ENCODE results near the gene TLDC2. TPM values are rescaled to one million over a fixed set of nuclear protein-coding genes. Genes with fewer than 3 reads are reported as not detected.

Gene TLDC2
- total RNA-seq (under 1 TPM in 2 of 9 donors, not detected in 7; 0.29 to 0.33 TPM), polyA plus RNA-seq (under 1 TPM in 2 of 3 donors, not detected in 1; 0.10 to 0.22 TPM)
- long read RNA-seq, donor 1, partial matches to known transcripts, result 0 of 5 reads
- long read RNA-seq, donor 1, other reads (novel, unspliced or antisense), result 5 of 5 reads
- long read RNA-seq, donor 2, result 0 reads
- long read RNA-seq, donor 3, partial matches to known transcripts, result 64 of 64 reads
- long read RNA-seq, donor 3, other reads (novel, unspliced or antisense), result 0 of 64 reads
- long read RNA-seq, donor 4, result 0 reads
- long read RNA-seq, donor 5, result 0 reads
- long read RNA-seq, donor 6, partial matches to known transcripts, result 0 of 1 reads
- long read RNA-seq, donor 6, other reads (novel, unspliced or antisense), result 1 of 1 reads
- long read RNA-seq, donor 7, result 0 reads
- long read RNA-seq, donor 8, partial matches to known transcripts, result 7 of 7 reads
- long read RNA-seq, donor 8, other reads (novel, unspliced or antisense), result 0 of 7 reads
- long read RNA-seq, donor 9, result 0 reads
- long read RNA-seq, donor 10, result 0 reads

GRCh38 chr20:36875702-36876472 lies at the start of gene TLDC2:
Gene TLDC2, plus strand, starts transcription at chr20:36876138. Its CDS starts 37 bp downstream, at chr20:36876175.
- no peak for TF ChIP-seq POLR2A (IDR thresholded peaks at IDR 0.05)
- no peak for TF ChIP-seq CTCF (IDR thresholded peaks at IDR 0.05)
- Histone ChIP-seq H3K4me1 (replicated peaks in 1 of 2) (no peaks in the 10 kb centered on the region), H3K27me3 (no peaks in the 10 kb centered on the region), H3K27ac (no peak within 1 kb of the TSS), H3K4me3 (no peak within 1 kb of the TSS), H3K36me3 (replicated peaks in 1 of 2) (no peaks in the 10 kb centered on the region), H3K9me3 (replicated peaks in 1 of 3) (no peaks in the 10 kb centered on the region)
- 83 to 88% (median 86%) methylated on average over 10 to 14 of the region's 14 CpGs for WGBS, 4 donors
- no peak for DNase-seq
- intact Hi-C loops (cut with DNase I), result no loop called here

- intact Hi-C loops (cut with DNase I), result no loop called here
- TF ChIP-seq POLR2A (IDR thresholded peaks at IDR 0.05) (no peak), CTCF (IDR thresholded peaks at IDR 0.05) (no peak)
- WGBS, 4 donors, result 88 to 94% (median 92%) methylated on average over 7 of the region's 7 CpGs
- peaks cover 0 to 50% of the 10 kb centered on the region in 2 donors for H3K36me3 ChIP-seq (replicated peaks in 1 of 2)
- H3K27ac ChIP-seq, result no peak overlapping the region
- H3K9me3 ChIP-seq (replicated peaks in 1 of 3), result no peaks in the 10 kb centered on the region
- H3K4me3 ChIP-seq, result no peak overlapping the region
- no peaks in the 10 kb centered on the region for H3K27me3 ChIP-seq
- H3K4me1 ChIP-seq (replicated peaks in 1 of 2), result peaks cover 27 to 52% of the 10 kb centered on the region in 2 donors
- no peak for DNase-seq
These were observed 49.2 kb upstream of the TLDC2 start for GRCh38 chr20:36826554-36827244.

- Histone ChIP-seq H3K4me1 (replicated peaks in 1 of 2) (peaks cover 37 to 60% of the 10 kb centered on the region in 2 donors), H3K4me3 (no peak overlapping the region), H3K9me3 (replicated peaks in 1 of 3) (no peaks in the 10 kb centered on the region), H3K36me3 (replicated peaks in 1 of 2) (peaks cover 0 to 50% of the 10 kb centered on the region in 2 donors), H3K27ac (peak overlapping the region in 4 of 5 donors; percentile 5 to 85 (median 54)), H3K27me3 (no peaks in the 10 kb centered on the region)
- intact Hi-C loops (cut with DNase I), result no loop called here
- TF ChIP-seq CTCF (IDR thresholded peaks at IDR 0.05) (no peak), POLR2A (IDR thresholded peaks at IDR 0.05) (peak in 1 of 2 donors; percentile 19)
- 40 to 48% (median 45%) methylated on average over 6 to 11 of the region's 11 CpGs for whole genome bisulfite sequencing, 4 donors
- peak; percentile 53 to 88 (median 87) for DNase-seq
These were observed 48.2 kb upstream of the TLDC2 start for GRCh38 chr20:36827541-36828279.
